ENCODE measurements around the gene CNOT8. TPM values are rescaled to one million over a fixed set of nuclear protein-coding genes. Genes with fewer than 3 reads are reported as not detected.

Gene CNOT8
- polyA plus RNA-seq, 2 of the 4 experiments (the other 2 are of a cell fraction) = 40.6 to 52.7 TPM

DNA sequence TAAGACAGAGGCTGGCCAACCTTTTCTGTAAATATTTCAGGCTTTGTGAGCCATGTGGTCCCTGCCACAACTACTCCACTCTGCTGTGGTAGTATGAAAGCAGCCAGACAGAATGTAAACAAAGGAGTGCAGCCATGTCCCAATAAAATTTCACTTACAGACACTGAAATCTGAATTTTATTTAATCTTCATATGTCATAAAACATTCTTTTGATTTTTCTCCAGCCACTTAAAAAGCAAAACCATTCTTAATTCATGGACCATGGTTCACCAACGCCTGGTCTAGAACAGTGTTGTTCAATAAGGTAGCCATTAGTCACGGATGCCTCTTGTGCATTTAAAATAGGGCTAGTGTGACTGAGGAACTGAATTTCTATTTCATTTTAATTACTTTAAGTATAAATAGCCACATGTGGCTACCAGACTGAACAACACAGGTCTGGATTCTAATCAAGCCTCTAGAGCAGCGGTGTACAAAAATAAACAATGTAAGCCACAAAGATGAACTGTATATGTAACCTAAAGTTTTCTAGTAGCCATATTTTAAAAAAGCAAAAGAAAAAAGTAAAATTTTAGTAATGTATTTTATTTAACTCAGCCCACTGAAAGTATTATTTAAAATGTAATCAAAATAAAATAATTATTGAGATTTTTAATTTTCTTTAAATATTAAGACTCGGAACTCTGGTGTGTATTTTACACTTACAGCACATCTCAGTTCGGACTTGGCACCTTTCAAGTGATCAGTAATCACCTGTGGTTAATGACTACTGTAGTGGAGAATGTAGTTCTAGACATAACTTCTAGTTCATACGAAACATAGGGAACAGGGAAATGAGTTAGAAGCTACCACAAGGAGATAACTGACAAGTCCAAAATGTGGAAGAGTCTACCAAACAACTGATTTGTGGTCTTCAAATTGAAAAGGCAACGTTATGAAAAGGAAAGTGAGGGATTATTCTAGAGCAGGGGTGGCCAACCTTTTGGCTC, 65.3 kb downstream of the CNOT8 start:
- no peaks in the 10 kb centered on the region for H3K9me3 ChIP-seq
- ATAC-seq (no peak), DNase-seq (ENCODE audit: low read depth in 1 of 2, low spot score in 1 of 2) (no peak), FAIRE-seq (no peak)
- 88% methylated on average over 7 of the region's 7 CpGs for WGBS (ENCODE audit: missing lambda C conversion rate)
- H3K4me1 ChIP-seq = no peaks in the 10 kb centered on the region
- no peak overlapping the region for H3K4me3 ChIP-seq
- no peak overlapping the region for H3K27ac ChIP-seq
- ChIA-PET POLR2A (no interaction called here), CTCF (interaction anchor here (1.1 kb wide), 2 partner anchors 8 to 273 kb away, joined by 3 read pairs; no protein-coding TSS in a partner anchor)
- TF ChIP-seq CHD4 (IDR thresholded peaks at IDR 0.05; ENCODE audit: borderline replicate concordance) (no peak), CBX2 (IDR thresholded peaks at IDR 0.05; ENCODE audit: borderline replicate concordance, low read depth) (no peak)
- H3K4me2 ChIP-seq = no peak overlapping the region

Small RNA genes within 50 kb of the gene (small RNA-seq; reads per million reads assigned to genes)
- 0 reads per million in 6 experiments for gene MIR378H

Other genes starting within 250 kb of the CNOT8 start
- gene LARP1, start 103.2 kb upstream of the CNOT8 start, polyA plus RNA-seq (2011; rRNA removed) = 87.0 and 136 TPM in 2 replicates
- gene LARP1, start 103.2 kb upstream of the CNOT8 start, polyA plus RNA-seq (2017; fragmentation: RNase III; extraction: RNeasy Plus Mini Kit Qiagen cat#74134 plus additional on column Dnase treatment) = 104 to 117 TPM (median 112 TPM) in 3 replicates
- 0.94 and 1.6 TPM in 2 replicates for gene FAXDC2, start 8.0 kb upstream of the CNOT8 start, polyA plus RNA-seq (2011; rRNA removed)
- gene FAXDC2, start 8.0 kb upstream of the CNOT8 start, polyA plus RNA-seq (2017; fragmentation: RNase III; extraction: RNeasy Plus Mini Kit Qiagen cat#74134 plus additional on column Dnase treatment) = 0.14 to 0.42 TPM (median 0.33 TPM) in 3 replicates
- 22.6 and 25.2 TPM in 2 replicates for gene GEMIN5, start 79.6 kb downstream of the CNOT8 start, polyA plus RNA-seq (2011; rRNA removed)
- gene GEMIN5, start 79.6 kb downstream of the CNOT8 start, polyA plus RNA-seq (2017; fragmentation: RNase III; extraction: RNeasy Plus Mini Kit Qiagen cat#74134 plus additional on column Dnase treatment) = 19.6 to 23.1 TPM (median 20.2 TPM) in 3 replicates
- 67.9 and 91.0 TPM in 2 replicates for gene MRPL22, start 82.4 kb downstream of the CNOT8 start, polyA plus RNA-seq (2011; rRNA removed)
- gene MRPL22, start 82.4 kb downstream of the CNOT8 start, polyA plus RNA-seq (2017; fragmentation: RNase III; extraction: RNeasy Plus Mini Kit Qiagen cat#74134 plus additional on column Dnase treatment) = 56.3 to 60.2 TPM (median 59.9 TPM) in 3 replicates
- gene KIF4B, start 155.1 kb downstream of the CNOT8 start, polyA plus RNA-seq (2011; rRNA removed) = 0.07 and 0.13 TPM in 2 replicates
- 0.05 to 0.11 TPM (median 0.10 TPM) in 3 replicates for gene KIF4B, start 155.1 kb downstream of the CNOT8 start, polyA plus RNA-seq (2017; fragmentation: RNase III; extraction: RNeasy Plus Mini Kit Qiagen cat#74134 plus additional on column Dnase treatment)

Measured in A549 (cell line).